Measurements from ENCODE around the gene KCNJ15.
"Not testable (repeated sequence)": the region's sequence is repeated elsewhere in the genome, so short reads cannot be mapped to it uniquely, and the experiment has no call there.

The KCNJ15 gene

DNA sequence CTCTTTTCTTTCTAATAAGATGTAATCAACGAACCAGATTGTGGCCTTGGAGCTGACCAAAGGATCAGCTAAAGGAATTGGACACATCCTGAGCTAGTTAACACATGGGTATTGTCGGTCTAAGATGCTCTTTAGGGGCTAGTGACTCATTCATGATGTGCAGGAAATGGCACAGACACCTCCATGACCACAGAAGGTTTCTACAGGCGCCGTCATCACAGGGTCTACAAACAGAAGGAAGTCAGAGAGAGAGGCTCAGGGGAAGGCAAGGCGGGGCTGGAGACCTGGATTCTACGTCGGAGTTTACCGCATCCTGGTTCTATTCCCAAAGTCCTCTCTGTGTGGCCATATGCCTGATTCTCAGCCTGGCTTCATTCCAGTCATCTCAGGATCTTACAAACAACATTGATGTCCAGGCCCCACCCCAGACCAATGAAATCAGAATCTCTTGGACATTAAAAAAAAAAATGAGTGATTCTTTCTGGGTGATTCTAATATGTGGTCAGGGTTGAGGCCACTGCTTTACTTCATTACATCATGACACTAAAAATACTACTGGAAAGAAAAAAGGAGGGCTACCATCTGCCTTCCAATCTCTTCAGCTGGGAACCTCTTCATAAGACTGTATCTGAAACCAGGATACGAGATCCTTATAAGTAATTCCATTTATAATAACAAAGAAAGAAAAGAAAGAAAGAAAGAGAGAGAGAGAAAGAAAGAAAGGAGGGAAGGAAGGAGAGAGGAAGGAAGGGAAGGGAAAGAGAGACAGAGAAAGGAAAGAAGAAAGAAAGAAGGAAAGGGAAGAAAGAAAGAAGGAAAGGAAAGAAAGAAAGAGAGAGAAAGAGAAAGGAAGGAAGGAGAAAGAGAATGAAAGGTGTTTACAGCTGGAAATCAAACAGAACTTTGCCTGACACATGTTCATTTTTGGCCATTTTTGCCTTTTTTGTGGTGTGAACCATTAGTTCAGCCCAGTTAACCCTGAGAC lies 11.6 kb upstream of the KCNJ15 start:
- no peak for DNase-seq

DNA sequence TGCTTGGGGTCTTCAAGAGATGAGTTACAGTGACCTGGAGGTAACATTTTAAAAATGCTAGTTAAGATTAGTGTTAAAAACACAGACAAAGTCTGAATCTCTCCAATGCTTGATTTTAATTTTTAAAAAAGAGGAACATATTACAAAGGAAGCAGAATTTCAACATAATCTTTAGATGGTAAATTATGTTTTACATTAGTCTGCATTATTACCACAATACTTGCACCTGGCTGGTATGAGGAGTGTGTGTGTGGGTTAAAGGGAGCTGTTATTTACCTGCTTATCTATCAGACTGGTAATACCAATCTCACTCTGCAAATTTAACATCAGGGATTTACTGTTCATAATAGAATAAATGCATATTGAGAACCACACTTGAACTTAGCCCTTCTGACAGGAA lies 10.3 kb upstream of the KCNJ15 start:
- DNase-seq: no peak

DNA sequence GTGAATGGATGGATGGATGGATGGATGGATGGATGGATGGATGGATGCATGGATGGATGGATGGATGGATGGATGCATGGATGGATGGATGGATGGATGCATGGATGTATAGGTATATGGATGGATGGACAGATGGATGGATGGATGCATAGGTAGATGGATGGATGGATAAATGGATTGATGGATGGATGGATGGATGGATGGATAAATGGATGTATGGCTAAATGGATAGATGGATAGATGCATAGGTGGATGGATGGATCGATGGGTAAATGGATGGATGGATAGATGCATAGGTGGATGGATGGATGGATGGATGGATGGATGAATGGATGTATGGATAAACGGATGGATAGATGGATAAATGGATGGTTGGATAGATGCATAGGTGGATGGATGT lies 9.7 kb upstream of the KCNJ15 start:
- not testable (repeated sequence) for DNase-seq

DNA sequence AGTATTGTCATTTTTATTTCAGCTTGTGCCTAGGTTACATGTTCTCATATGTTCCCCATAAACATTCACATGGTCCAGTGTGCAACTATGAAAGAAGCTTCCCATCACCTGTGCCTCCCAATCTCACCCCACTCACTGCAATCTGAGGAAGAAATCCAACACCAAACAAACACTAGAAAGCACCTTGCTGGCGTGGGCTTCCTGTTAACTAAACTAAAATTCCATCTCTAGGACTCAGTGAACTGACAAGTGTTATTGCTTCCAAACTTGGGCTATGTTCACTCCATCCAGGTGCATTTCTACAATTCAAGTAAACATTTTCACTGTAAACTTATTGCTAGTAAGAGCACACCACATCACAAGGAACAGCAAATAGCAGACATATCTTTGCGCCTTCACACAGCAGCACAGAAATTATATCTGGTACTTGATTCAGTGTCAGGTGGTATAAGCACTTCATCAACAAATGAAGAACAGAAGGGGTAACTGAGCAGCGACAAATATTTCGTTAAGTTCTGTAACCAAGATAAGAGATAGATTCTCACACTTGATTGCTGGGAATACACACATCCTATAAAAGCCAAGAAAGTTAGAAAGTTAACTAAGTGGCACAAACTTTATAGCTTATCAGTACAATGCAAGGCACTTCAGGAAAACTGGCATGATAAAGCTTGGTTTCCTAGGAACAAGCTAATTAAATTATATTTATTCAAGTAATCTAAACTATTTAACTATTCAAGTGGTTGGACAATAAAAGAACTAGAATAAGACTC lies 8.9 kb upstream of the KCNJ15 start:
- no peak for DNase-seq

DNA sequence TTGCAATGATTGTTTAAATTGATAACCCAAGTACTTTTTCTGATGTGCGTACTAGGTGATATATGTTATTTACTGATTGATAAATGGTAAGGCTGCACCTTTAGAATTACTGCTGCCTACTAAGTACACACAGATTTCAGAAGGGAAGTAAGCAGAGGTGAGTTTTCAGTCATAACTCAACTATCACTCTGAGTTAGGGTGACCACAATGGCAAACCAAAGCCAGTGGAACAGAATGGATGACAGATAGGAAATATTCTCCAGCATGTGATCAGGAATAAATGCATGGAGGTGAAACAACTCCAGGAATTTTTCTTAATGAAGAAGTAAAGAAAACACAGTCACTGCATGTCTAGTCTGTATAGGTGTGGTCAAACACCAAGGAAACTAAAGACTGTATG lies 7.5 kb upstream of the KCNJ15 start:
- DNase-seq: no peak

DNA sequence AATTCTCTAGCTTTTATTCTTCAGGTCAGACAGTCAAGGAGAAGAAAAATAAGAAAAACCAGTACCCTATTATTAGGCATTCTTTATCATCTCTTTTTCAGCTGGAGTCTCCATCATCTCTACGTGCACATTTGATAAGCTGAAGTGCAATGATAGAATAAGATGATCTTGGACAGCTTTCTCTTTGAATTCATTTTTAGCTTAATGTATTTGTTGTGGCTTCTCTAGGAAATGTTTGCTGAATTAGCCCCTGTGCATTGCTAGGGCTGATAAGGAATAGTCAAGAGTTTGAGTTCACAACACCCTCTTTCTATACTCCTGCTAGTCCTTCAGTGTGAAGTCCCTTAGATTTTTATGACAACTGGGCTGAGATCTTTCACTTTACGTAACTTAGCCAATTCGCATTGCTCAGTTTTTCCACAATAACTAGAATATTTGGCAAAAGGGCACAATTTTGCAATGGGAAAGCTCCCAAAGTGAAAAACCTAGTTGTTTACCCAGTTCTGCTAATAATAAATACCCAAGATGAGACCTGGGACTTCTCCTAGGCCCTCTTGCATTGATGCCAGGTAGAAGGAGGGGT lies 7.0 kb upstream of the KCNJ15 start:
- no peak for DNase-seq

DNA sequence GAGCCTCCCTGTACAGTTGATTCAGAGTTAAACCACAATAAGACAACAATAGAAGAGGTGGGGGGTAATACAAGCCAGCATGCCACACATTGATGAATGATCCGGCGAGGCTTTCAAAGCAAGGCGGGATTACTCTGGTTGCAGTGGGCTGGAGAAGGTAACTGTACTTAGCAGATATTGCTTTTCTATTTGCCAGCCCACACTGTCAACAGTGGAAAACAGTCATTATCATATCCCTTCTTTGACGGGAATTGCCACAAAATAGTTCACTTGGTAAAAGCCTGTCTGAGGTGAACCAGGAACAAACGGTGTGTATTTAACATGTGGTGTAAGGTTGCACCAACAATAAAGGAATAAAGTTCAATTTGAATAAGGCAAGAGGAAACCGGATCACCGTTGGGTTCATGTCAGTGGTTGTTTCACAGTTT lies 5.8 kb upstream of the KCNJ15 start:
- no peak for DNase-seq

DNA sequence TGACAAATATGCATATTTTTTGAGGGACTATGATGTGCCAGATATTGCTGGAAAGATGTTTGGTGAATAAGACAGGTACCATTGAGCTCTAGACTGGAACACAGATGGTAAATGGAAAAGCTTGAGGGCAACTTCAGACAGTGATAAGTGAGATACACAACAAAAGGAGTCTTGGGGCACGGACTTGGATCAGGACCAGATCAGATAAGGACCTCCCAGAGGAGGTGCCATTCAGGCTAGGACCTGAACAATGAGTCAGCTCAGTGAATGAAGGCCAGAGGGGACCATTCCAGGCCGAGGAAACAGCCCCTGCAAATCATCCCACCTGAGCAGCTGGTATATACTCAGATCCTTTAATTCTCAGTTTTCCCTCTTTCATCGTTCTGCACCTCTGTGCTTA lies 1.8 kb upstream of the KCNJ15 start:
- no peak for DNase-seq

DNA sequence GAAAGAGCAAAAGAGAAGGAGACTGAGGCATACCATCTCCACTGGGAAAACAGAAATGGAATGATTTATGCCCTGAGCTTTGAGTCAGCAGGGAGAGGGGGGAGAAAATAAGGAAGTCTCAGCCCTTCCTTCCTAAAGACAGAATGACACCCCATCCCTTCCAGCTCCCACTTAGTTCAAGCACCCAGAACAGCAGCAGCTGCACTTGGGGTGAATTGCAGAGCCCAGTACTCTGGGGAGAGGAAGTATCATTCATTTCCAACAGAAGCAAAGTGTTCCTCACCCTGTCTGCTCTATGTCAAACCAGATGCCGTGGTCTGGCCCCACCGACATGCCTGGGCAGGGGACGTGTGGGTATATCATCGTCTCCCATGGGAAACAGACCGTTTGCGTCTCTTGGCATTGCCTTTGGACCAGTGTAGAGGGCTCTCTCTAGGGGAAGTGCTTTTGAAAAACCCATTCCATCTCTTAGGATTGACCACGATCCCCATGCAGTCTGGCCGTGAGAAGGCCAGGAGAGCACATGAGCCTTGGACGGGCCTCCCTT lies 1.1 kb upstream of the KCNJ15 start:
- no peak for DNase-seq

DNA sequence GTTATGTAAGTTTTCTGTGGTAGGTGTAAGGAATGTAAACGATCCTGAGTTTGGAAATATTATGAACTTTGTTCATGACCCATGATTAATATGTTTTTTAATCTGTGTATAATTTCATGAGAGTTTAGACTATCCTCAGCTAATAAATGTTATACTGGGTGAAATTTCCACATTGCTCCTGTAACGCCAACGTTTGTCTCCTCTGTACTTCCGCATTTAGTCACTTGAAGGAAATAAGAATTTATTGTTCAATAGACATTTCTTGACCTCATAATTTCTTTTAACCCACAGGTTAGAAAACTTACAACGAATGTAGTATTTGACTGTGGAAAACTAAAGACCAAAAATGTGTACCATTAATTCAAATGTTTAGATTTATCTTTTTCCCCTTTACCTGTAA lies 876 bp downstream of the KCNJ15 start:
- no peak for DNase-seq

DNA sequence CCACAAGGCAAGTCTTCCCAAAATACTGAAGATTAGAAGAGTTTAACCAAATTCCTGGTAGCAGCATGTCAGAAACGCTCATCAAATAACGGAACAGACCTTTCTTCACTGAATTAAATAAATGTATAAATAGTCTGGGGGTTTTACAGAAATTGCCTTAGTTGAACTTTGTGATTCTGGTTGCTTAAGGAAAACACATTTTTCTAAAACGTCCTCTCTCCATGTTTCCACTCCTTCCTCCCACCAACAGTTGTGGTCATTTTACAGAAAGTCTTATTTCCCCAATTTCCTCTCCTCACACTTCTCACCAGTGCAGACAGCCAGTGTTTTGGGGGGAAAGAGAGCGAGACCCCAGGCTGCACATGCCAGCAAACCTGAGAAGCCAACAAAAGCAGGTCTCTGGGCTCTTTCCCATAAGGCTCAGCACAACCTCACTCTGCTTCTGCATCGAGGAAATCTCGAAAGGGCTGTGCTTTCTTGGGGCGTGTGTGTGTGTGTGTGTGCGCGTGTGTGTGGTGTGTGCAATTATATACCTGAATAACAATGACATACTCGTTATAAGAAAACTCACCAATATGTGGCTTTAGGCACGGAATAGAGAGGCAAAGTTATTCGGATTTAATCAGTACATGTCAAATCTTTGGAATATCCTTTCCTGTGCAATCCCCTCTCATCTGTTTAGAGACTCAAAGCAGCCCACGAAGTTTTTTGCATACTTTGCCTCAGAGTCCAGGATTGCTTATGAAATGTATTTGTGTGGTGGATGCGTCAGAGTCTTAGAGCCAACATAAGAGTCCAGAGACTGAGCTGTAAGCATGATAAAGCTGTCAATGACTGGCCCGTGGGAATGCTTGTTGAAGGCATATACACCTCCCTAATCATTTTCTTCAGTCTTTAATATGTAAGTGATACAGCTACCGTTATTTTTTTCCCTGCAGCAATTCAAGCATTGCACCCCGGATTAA lies 2.0 kb downstream of the KCNJ15 start:
- no peak for DNase-seq

DNA sequence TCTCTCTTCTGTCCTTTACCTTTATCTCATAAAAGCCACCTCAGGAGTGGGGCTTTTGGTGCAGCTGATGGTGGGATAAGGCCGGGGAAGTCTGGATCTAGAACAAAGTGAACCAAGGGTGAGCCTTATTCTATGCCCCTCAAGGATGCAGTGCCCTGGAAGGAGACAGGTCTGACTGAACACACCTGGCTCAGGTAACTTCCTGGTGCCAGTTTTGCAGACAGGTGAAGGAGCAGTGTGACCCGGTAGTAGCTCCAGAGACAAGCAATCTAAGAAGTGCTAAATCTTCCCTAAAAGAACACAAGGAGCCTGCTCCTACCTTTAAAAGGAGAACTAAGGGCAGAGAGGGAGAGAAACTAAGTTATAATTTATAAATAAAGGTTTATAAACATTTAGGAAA lies 2.9 kb downstream of the KCNJ15 start:
- DNase-seq: no peak

DNA sequence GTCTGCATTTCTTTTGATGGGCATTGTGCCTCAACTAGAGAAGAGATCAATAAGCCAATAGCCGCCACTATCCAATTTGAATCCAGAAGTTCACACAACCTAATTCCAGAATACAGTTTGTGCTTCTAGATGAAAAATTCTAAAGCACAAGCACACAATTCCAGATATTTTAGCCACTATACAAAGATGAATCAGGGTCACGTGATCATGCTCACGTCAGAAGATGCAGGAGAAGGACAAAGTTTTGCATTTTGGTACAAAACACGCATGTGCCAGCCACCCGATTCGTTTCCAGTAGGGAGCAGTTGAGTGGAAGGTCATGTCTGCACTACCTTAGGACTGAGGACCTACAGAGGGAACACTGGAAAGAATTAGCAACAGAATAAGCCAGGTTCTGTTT lies 3.6 kb downstream of the KCNJ15 start:
- DNase-seq: no peak

DNA sequence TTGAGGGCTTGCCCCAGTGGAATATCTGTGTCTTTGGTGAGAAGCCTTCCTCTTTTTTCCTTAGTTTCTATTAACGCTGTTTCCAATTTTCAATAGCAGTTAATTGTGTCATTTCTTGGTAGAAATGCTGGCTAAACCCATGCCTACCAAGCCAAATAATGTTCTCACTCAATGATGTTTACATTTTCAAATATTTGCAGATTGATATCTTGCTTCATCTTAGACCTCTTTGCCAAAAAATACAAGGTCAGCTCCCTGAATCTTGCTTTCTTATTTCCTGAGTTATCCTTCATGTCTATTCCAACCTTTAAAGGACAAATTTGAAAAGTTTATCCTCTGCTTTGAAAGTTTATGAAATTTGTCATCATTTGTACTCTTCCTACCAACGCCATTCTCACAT lies 5.1 kb downstream of the KCNJ15 start:
- no peak for DNase-seq

DNA sequence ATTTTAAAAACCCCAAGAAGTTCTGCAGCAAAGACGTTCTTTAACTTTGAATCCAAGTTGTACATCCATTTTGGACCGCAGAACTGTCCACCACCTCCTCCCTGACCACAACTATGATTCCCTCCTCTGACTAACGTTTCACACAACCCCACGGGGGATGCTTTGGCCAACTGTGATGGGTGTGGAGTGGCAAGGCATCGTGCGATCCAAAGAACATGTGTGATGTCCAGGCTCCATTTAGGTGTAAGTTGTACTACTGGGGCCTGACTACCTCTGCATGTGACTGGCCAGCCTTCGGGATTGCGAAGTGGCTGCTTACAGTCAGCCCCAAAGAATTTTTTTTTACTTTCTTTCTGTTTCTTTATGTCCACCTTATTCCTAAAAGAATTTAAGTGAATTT lies 6.7 kb downstream of the KCNJ15 start:
- no peak for DNase-seq

DNA sequence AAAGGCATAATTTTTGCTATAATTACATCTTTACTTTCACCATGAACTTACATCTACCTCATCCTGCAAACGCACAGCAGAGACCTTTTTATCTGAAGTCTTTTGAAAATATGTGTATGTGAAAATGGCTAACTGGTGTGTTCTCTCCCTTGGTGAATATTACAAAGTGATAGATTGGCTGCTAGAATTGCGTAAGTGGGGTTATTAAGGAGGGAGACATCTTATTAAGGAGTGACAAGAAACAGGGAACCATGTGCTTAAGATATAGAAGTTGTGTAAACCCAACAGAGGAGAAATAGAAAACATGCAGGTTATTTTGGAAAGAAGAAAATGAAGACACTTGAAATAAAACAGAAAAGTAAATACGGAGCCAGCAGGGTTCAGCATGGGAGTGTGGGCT lies 7.8 kb downstream of the KCNJ15 start:
- no peak for DNase-seq

DNA sequence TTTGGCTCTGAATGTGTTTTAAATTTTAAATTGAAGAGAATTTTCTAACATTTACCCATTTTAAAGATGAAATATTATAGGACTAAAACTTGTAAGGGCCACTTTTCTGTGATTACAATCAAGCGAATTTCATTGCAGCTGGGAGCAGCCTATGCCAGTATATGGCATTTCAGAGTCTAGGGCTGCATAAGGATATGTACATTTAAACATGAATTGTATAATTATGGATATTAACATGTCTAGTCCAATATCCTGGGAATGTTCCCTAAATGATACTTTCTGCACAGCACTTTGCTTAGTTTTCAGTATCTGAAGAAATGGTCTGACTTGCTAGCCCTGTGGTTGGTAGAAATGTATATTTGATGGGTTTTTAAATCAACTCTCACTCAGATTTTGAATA lies 8.4 kb downstream of the KCNJ15 start:
- no peak for DNase-seq

DNA sequence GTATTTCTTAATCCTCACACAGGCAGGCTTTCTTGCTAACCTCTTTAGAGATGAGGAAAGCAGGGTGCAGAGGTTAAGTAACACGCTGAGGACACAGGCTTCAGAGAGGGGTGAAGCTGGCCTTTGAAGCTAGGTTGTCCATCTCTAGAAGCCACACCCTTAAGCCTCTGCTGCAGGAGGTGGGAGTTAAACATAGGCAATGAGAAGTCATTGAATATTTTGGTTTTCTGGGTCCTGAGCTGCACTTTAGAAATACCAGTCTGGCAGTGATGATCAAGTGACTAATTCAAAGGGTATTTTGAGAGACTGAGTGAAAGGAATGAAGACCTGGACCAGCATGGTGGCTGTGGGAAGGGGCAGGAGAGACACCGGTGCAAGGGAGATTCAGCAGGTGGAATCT lies 9.9 kb downstream of the KCNJ15 start:
- no peak for DNase-seq

DNA sequence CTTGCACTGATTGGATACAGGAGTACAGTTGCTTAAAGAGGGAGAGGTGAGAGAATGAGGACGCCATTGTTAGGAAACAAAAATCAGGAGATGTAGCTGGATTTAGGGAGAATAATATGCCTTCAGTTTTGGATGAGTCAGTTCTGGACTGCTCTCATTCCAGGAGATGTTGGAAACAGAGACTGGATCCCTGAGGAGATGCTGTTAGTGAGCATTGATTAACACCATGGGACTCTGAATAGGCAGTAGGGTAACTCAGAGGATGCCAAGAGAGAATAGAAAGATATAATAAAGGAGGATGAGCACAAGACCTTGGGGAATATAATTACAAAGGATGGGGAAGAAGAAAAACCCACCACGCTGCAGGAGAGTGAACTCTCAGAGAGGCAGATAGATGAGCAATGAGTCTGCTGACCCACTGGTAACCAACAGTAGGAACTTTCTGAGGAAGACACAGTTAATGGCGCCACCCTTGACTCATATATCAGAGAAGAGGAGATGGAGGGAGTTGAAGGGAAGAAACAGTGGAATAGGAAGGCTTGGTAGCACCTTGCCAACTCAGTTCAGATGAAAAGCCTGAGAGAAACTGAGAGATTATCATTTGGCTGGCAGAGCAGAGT lies 10.5 kb downstream of the KCNJ15 start:
- DNase-seq: no peak

DNA sequence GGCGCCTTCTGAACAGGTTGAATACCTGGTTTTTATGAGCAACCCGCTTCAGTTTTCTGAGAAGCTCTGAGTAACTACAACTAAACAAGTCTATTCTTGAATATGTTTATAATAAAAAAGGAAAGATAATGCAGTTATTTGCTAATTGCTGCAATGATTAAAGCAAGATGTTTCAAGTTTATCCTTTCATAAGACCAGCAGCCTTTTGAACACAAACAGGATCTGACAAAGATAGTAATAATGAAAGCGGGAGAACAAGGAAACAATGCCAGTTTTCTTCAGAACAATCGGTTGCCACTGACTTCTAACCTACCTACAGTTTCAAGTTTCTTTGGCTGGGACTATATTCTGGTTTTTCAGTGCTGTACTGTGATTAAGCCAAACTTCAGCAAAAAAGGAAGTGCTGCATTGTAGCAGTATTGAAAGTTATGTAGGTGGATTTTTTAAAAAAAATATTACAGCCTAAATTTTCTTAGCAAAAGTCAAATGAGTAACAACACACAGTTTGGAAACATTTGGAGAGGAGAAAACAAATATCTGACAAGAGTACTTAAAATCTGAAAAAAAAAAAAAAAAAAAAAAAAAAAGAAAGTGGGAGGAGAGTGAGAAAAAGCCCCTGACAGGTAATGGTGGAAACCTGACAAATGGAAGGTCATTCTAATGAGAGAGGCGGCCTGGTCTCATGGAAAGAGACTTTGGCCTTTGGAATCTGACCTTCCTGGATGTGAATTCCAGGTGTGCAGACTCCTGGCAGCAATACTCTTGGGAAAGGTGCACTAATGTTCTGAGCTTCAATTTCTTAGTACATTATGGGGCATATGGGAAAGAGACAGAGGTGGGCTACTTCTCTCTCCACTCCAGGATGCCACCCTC lies 11.4 kb downstream of the KCNJ15 start:
- DNase-seq: no peak

Measured in NCI-H146 (cell line).